Cardiac muscle cell (in vitro differentiated cells and primary cell): ENCODE results near the gene LTB4R. TPM values are rescaled to one million over a fixed set of nuclear protein-coding genes. Genes with fewer than 3 reads are reported as not detected.

ENCODE experiments used
- DNase-seq, 2 donors: peaks; one replicate each; pipeline versions ENCODE4 v3.0.0 to v3.0.0-alpha.2; 2010 to 2017; ENCODE audit warnings: low read depth in 1 of 2, low spot score in 1 of 2
- H3K27ac ChIP-seq: fragments of 200-600 bp; sonication (generic); 2 replicates; pipeline ENCODE4 v1.5.1; 2016
- H3K27me3 ChIP-seq: fragments of 200-600 bp; sonication (generic); 2 replicates; pipeline ENCODE4 v1.6.0; 2016; ENCODE audit warnings: control low read depth
- H3K36me3 ChIP-seq: fragments of 200-600 bp; sonication (generic); 2 replicates; pipeline ENCODE4 v1.5.1; 2016; ENCODE audit warnings: control low read depth
- H3K4me1 ChIP-seq: fragments of 200-600 bp; sonication (generic); 2 replicates; pipeline ENCODE4 v1.8.1; 2017; ENCODE audit warnings: low read depth, mild to moderate bottlenecking, mixed run types
- H3K4me3 ChIP-seq: fragments of 200-600 bp; sonication (generic); 2 replicates; pipeline ENCODE4 v1.5.1; 2016; ENCODE audit warnings: mild to moderate bottlenecking
- H3K9me3 ChIP-seq: fragments of 200-600 bp; sonication (generic); 2 replicates; pipeline ENCODE4 v1.5.1; 2017; ENCODE audit warnings: low read depth, mild to moderate bottlenecking, control low read depth
- polyA plus RNA-seq: library from polyadenylated mRNA; unstranded; fragments of >200 nt; fragmentation: Nextera tagmentation; extraction: Ambion mirVana; gene quantifications from 2 replicates; pipeline ENCODE4 v1.2.1, GENCODE V29; 2016
- total RNA-seq: library from RNA; depleted of rRNA; stranded (reverse); fragments of >200 nt; gene quantifications from 2 replicates; pipeline ENCODE4 v1.2.3, GENCODE V29; 2016
- TF ChIP-seq, protein P1 (sequence below): IDR thresholded peaks from 2 replicates; pipeline ENCODE4 v1.5.1; 2012; ENCODE audit warnings: low read depth, mild to moderate bottlenecking, low read length

Gene LTB4R
- total and polyA plus RNA-seq, 2 experiments from 2014 or later = 2.7 to 8.5 TPM

DNA sequence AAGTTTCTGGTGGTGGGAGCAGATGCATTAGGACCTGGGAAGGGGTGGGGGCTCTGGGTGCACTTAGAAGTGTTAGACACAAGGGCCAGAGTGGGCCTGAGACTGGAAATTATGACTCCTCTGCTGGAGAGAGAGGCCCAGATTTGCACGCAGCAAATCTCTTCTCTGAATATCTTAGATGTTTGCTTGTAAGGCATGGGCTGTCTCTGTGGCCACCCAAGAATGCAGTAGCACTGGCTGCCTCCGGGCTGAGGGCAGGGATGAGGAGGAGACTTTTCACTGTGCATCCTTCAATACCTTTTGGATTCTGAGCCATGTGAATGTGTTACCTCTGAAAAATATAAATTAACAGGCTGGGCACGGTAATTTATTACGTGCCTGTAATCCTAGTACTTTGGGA, 26.0 kb upstream of the LTB4R start:
- H3K9me3 ChIP-seq = no peaks in the 10 kb centered on the region
- TF ChIP-seq, protein P1, sequence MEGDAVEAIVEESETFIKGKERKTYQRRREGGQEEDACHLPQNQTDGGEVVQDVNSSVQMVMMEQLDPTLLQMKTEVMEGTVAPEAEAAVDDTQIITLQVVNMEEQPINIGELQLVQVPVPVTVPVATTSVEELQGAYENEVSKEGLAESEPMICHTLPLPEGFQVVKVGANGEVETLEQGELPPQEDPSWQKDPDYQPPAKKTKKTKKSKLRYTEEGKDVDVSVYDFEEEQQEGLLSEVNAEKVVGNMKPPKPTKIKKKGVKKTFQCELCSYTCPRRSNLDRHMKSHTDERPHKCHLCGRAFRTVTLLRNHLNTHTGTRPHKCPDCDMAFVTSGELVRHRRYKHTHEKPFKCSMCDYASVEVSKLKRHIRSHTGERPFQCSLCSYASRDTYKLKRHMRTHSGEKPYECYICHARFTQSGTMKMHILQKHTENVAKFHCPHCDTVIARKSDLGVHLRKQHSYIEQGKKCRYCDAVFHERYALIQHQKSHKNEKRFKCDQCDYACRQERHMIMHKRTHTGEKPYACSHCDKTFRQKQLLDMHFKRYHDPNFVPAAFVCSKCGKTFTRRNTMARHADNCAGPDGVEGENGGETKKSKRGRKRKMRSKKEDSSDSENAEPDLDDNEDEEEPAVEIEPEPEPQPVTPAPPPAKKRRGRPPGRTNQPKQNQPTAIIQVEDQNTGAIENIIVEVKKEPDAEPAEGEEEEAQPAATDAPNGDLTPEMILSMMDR = no peak
- no peaks in the 10 kb centered on the region for H3K4me1 ChIP-seq
- no peak overlapping the region for H3K27ac ChIP-seq
- no peak overlapping the region for H3K4me3 ChIP-seq
- H3K36me3 ChIP-seq = peaks cover 3% of the 10 kb centered on the region
- no peaks in the 10 kb centered on the region for H3K27me3 ChIP-seq
- no peak for DNase-seq

DNA sequence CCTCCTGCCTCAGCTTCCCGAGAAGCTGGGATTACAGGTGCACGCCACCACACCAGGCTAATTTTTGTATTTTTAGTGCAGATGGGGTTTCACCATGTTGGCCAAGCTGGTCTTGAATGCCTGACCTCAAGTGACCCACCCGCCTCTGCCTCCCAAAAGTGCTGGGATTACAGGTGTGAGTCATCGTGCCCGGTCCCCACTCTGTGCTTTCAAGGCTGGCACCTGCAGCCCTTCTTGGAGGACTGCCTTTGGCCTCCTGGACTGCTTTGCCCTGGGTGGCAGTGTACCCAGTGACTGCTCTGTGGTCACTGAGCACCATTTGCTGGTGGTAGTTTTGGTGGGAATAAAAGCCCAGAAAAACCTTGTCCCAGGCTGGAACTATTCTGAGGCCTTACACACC, 24.3 kb upstream of the LTB4R start:
- Histone ChIP-seq H3K4me3 (no peak overlapping the region), H3K36me3 (peaks cover 3% of the 10 kb centered on the region), H3K27ac (no peak overlapping the region), H3K4me1 (no peaks in the 10 kb centered on the region), H3K27me3 (no peaks in the 10 kb centered on the region), H3K9me3 (no peaks in the 10 kb centered on the region)
- TF ChIP-seq, protein P1 = no peak
- DNase-seq = no peak

GRCh38 chr14:24289649-24290280, 21.5 kb upstream of the LTB4R start:
- TF ChIP-seq, protein P1 = no peak
- Histone ChIP-seq H3K36me3 (peaks cover 3% of the 10 kb centered on the region), H3K9me3 (no peaks in the 10 kb centered on the region), H3K27me3 (no peaks in the 10 kb centered on the region), H3K4me3 (no peak overlapping the region), H3K4me1 (no peaks in the 10 kb centered on the region), H3K27ac (no peak overlapping the region)
- DNase-seq = no peak

GRCh38 chr14:24290746-24291145, 20.6 kb upstream of the LTB4R start:
- H3K4me1 ChIP-seq = no peaks in the 10 kb centered on the region
- DNase-seq = no peak
- no peaks in the 10 kb centered on the region for H3K27me3 ChIP-seq
- H3K27ac ChIP-seq = no peak overlapping the region
- H3K9me3 ChIP-seq = no peaks in the 10 kb centered on the region
- TF ChIP-seq, protein P1 = no peak
- H3K36me3 ChIP-seq = peaks cover 3% of the 10 kb centered on the region
- H3K4me3 ChIP-seq = no peak overlapping the region

- no peak overlapping the region for H3K27ac ChIP-seq
- H3K36me3 ChIP-seq = peaks cover 3% of the 10 kb centered on the region
- H3K4me1 ChIP-seq = no peaks in the 10 kb centered on the region
- H3K27me3 ChIP-seq = no peaks in the 10 kb centered on the region
- no peak overlapping the region for H3K4me3 ChIP-seq
- DNase-seq = no peak
- TF ChIP-seq, protein P1 = no peak
- H3K9me3 ChIP-seq = no peaks in the 10 kb centered on the region
Observed at GRCh38 chr14:24291446-24292117, 19.7 kb upstream of the LTB4R start.
